Osteoblast (primary cell): ENCODE data around the gene MOB2. TPM values are rescaled to one million over a fixed set of nuclear protein-coding genes. Genes with fewer than 3 reads are reported as not detected.

Experiments used
- DNase-seq: peaks from one replicate; pipeline ENCODE4 v3.0.0; 2011; ENCODE audit warnings: low spot score, mixed read lengths; ENCODE audit not compliant: insufficient read length; ENCODE audit errors: missing footprints
- H2AFZ ChIP-seq: 2 replicates; pipeline ENCODE4 v1.6.0; 2011; ENCODE audit warnings: mild to moderate bottlenecking, low read length
- H3K27ac ChIP-seq: 2 replicates; pipeline ENCODE4 v1.5.1; 2011; ENCODE audit warnings: mild to moderate bottlenecking, low read depth, low read length, moderate library complexity
- H3K27me3 ChIP-seq: 2 replicates; pipeline ENCODE4 v1.6.0; 2012; ENCODE audit warnings: mild to moderate bottlenecking, control low read depth, inconsistent platforms, low read length, moderate library complexity; ENCODE audit not compliant: insufficient read depth
- H3K36me3 ChIP-seq: 2 replicates; pipeline ENCODE4 v1.5.1; 2011; ENCODE audit warnings: mild to moderate bottlenecking, low read length, control low read depth, moderate library complexity; ENCODE audit not compliant: insufficient read depth
- H3K4me1 ChIP-seq: 2 replicates; pipeline ENCODE4 v1.5.1; 2011; ENCODE audit warnings: mild to moderate bottlenecking, low read length, control low read depth, moderate library complexity; ENCODE audit not compliant: insufficient read depth
- H3K4me2 ChIP-seq: 2 replicates; pipeline ENCODE4 v1.6.0; 2011; ENCODE audit warnings: mild to moderate bottlenecking, low read length; ENCODE audit not compliant: insufficient read depth
- H3K4me3 ChIP-seq: fragments of 200-600 bp; sonication (generic); 3 replicates; pipeline ENCODE4 v1.5.1; 2012; ENCODE audit warnings: mild to moderate bottlenecking, low read length, inconsistent platforms; ENCODE audit not compliant: insufficient read depth
- H3K79me2 ChIP-seq: 2 replicates; pipeline ENCODE4 v1.6.0; 2012; ENCODE audit warnings: mild to moderate bottlenecking, low read length, control low read depth, inconsistent platforms; ENCODE audit not compliant: insufficient read depth
- H3K9me3 ChIP-seq: 2 replicates; pipeline ENCODE4 v1.5.1; 2011; ENCODE audit warnings: low read depth, low read length, control low read depth
- H4K20me1 ChIP-seq: 2 replicates; pipeline ENCODE4 v1.6.0; 2012; ENCODE audit warnings: mild to moderate bottlenecking, low read length, control low read depth; ENCODE audit not compliant: insufficient read depth
- CTCF ChIP-seq: IDR thresholded peaks from 2 replicates; pipeline ENCODE4 v1.5.1; 2011; ENCODE audit warnings: mild to moderate bottlenecking, low read depth, low read length, moderate library complexity; ENCODE audit errors: extremely low read depth
- total RNA-seq: library from RNA; depleted of rRNA; stranded (reverse); fragments of >200 nt; gene quantifications from 2 replicates; pipeline ENCODE4 v1.2.3, GENCODE V29; 2012

The MOB2 gene
- total RNA-seq, 1 donor = 28.2 TPM

DNA sequence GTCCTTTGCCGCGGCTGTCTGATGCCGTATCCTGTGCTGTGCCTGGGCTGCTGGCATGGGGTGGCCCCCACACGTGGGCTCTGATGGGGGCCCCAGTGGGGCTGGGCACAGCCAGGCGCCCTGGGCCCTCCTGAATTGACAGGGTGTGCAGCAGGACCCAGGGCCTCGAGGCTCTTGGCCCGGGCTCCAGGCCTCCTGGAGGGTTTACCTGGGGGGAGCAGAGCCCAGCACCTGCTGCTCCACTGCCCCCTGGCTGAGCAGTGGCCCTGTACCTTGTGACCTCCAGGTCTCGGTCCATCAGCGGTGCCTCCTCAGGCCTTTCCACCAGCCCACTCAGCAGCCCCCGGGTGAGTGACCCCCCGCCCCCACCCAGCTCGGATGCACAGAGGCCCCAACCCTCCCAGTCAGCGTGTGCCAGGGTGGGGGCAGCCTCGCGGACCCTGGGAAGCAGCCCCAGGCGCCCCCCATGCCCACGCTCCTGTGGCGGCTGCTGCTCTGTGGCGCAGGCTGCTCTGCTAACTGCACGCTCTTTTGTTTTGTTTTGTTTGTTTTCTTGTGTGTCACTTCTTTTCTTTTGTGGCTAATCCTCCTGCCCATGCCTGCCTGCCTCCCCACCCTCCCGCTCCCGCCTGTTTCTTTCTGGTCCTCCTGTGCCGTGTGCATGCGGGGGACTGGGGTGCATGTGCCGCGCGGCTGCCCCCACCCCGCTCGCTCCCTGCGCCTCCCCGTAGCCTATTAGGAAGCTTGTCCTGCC lies 36.9 kb downstream of the MOB2 start:
- no peak overlapping the region for H3K4me3 ChIP-seq
- no peaks in the 10 kb centered on the region for H3K79me2 ChIP-seq
- no peak overlapping the region for H3K27ac ChIP-seq
- no peaks in the 10 kb centered on the region for H3K36me3 ChIP-seq
- no peak for TF ChIP-seq CTCF
- H3K4me2 ChIP-seq = no peak overlapping the region
- H3K27me3 ChIP-seq = no peaks in the 10 kb centered on the region
- H4K20me1 ChIP-seq = no peaks in the 10 kb centered on the region
- no peak overlapping the region for H2AFZ ChIP-seq
- no peaks in the 10 kb centered on the region for H3K4me1 ChIP-seq
- peak; percentile 85 for DNase-seq
- H3K9me3 ChIP-seq = no peaks in the 10 kb centered on the region

DNA sequence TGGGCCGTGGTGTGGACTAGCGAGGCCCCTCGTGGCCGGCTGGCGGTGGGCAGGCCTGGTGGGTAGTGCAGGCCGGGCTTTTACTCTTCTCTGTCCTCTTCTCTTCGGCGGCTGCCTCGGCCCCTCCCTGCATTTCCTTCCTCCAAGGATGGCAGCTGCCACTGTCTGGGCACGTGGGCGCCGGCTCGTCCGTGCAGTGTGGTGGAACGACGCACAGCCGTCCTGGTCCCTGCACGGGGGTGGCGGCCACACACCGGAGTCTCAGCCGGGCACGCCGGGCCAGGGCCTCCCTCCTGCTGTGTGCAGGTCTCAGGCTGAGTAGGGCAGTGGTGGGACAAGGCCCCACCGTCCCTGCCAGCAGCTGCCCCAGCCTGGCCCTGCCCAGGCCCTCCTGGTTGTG lies 37.7 kb downstream of the MOB2 start:
- no peaks in the 10 kb centered on the region for H4K20me1 ChIP-seq
- H3K79me2 ChIP-seq = no peaks in the 10 kb centered on the region
- no peak overlapping the region for H3K4me3 ChIP-seq
- no peak overlapping the region for H3K4me2 ChIP-seq
- no peaks in the 10 kb centered on the region for H3K9me3 ChIP-seq
- no peak overlapping the region for H2AFZ ChIP-seq
- DNase-seq = peak; percentile 86
- no peaks in the 10 kb centered on the region for H3K27me3 ChIP-seq
- no peaks in the 10 kb centered on the region for H3K36me3 ChIP-seq
- no peak overlapping the region for H3K27ac ChIP-seq
- no peak for TF ChIP-seq CTCF
- no peaks in the 10 kb centered on the region for H3K4me1 ChIP-seq

GRCh38 chr11:1447845-1448825 lies 38.4 kb downstream of the MOB2 start:
- Histone ChIP-seq H3K9me3 (no peaks in the 10 kb centered on the region), H4K20me1 (no peaks in the 10 kb centered on the region), H3K4me2 (no peak overlapping the region), H3K27ac (no peak overlapping the region), H3K4me1 (no peaks in the 10 kb centered on the region), H3K27me3 (no peaks in the 10 kb centered on the region), H3K79me2 (no peaks in the 10 kb centered on the region), H2AFZ (no peak overlapping the region), H3K4me3 (no peak overlapping the region), H3K36me3 (no peaks in the 10 kb centered on the region)
- no peak for TF ChIP-seq CTCF
- DNase-seq = peak; percentile 94

- H3K9me3 ChIP-seq = no peaks in the 10 kb centered on the region
- no peaks in the 10 kb centered on the region for H3K79me2 ChIP-seq
- H3K36me3 ChIP-seq = no peaks in the 10 kb centered on the region
- no peaks in the 10 kb centered on the region for H4K20me1 ChIP-seq
- no peak overlapping the region for H3K27ac ChIP-seq
- no peaks in the 10 kb centered on the region for H3K4me1 ChIP-seq
- no peak overlapping the region for H3K4me2 ChIP-seq
- H2AFZ ChIP-seq = no peak overlapping the region
- no peak for DNase-seq
- H3K27me3 ChIP-seq = no peaks in the 10 kb centered on the region
- no peak overlapping the region for H3K4me3 ChIP-seq
- TF ChIP-seq CTCF = no peak
Measured at GRCh38 chr11:1446623-1447022, 40.0 kb downstream of the MOB2 start.
